ENCODE data around the gene ZIC1. TPM values are rescaled to one million over a fixed set of nuclear protein-coding genes. Genes with fewer than 3 reads are reported as not detected.

Gene ZIC1
- total RNA-seq, 1 experiment from 2014 or later: not detected

- no peaks in the 10 kb centered on the region for H3K9me2 ChIP-seq (replicated peaks; ENCODE audit: low read length)
- H2AFZ ChIP-seq (ENCODE audit: low read length): no peak overlapping the region
- H3K79me2 ChIP-seq (ENCODE audit: low read length): no peaks in the 10 kb centered on the region
- H3K27ac ChIP-seq (ENCODE audit: low read length): no peak overlapping the region
- ATAC-seq (no peak), DNase-seq (no peak)
- no peaks in the 10 kb centered on the region for H3K9me3 ChIP-seq (ENCODE audit: low read length)
- POLR2A ChIA-PET (ENCODE audit: unreplicated experiment): no interaction called here
- H3K9ac ChIP-seq (ENCODE audit: low read length): no peak overlapping the region
- BruUV-seq (replicated peaks): no TSS peak
- H3K4me3 ChIP-seq (ENCODE audit: low read length): no peak overlapping the region
- H3K36me3 ChIP-seq (ENCODE audit: low read depth, low read length): no peaks in the 10 kb centered on the region
- H3F3A ChIP-seq (ENCODE audit: low read length, unreplicated experiment): no peaks in the 10 kb centered on the region
- H3K27me3 ChIP-seq (ENCODE audit: low read length): peaks cover 78% of the 10 kb centered on the region
- TF ChIP-seq EZH2phosphoT487 (IDR thresholded peaks at IDR 0.05; ENCODE audit: borderline replicate concordance, low read length) (no peak), CTCF (conservative IDR thresholded peaks at IDR 0.05; ENCODE audit: low read depth, low read length) (no peak), EZH2 (IDR thresholded peaks at IDR 0.05; ENCODE audit: low read length, unreplicated experiment) (no peak)
- CTCF ChIA-PET: no interaction called here
- intact Hi-C loops (cut with micrococcal nuclease): no loop called here
- no peaks in the 10 kb centered on the region for H3K4me1 ChIP-seq (ENCODE audit: insufficient read depth, low read length)
- H3K4me2 ChIP-seq (ENCODE audit: low read length): no peak overlapping the region
- H4K20me1 ChIP-seq (ENCODE audit: low read length): no peaks in the 10 kb centered on the region
Measured at GRCh38 chr3:147390589-147391569, 18.3 kb upstream of the ZIC1 start.

- POLR2A ChIA-PET (ENCODE audit: unreplicated experiment): no interaction called here
- no peak for ATAC-seq
- H4K20me1 ChIP-seq (ENCODE audit: low read length): no peaks in the 10 kb centered on the region
- no peaks in the 10 kb centered on the region for H3K79me2 ChIP-seq (ENCODE audit: low read length)
- H3K4me2 ChIP-seq (ENCODE audit: low read length): no peak overlapping the region
- TF ChIP-seq EZH2phosphoT487 (IDR thresholded peaks at IDR 0.05; ENCODE audit: borderline replicate concordance, low read length) (no peak), EZH2 (IDR thresholded peaks at IDR 0.05; ENCODE audit: low read length, unreplicated experiment) (no peak), CTCF (conservative IDR thresholded peaks at IDR 0.05; ENCODE audit: low read depth, low read length) (no peak)
- H3K4me3 ChIP-seq (ENCODE audit: low read length): no peak overlapping the region
- no peak overlapping the region for H3K9ac ChIP-seq (ENCODE audit: low read length)
- H3F3A ChIP-seq (ENCODE audit: low read length, unreplicated experiment): no peaks in the 10 kb centered on the region
- no peaks in the 10 kb centered on the region for H3K4me1 ChIP-seq (ENCODE audit: insufficient read depth, low read length)
- H3K9me3 ChIP-seq (ENCODE audit: low read length): no peaks in the 10 kb centered on the region
- CTCF ChIA-PET: no interaction called here
- intact Hi-C loops (cut with micrococcal nuclease): no loop called here
- H3K27ac ChIP-seq (ENCODE audit: low read length): no peak overlapping the region
- no peak for DNase-seq
- H2AFZ ChIP-seq (ENCODE audit: low read length): no peak overlapping the region
- H3K27me3 ChIP-seq (ENCODE audit: low read length): peaks cover 68% of the 10 kb centered on the region
- H3K36me3 ChIP-seq (ENCODE audit: low read depth, low read length): no peaks in the 10 kb centered on the region
- BruUV-seq (replicated peaks): no TSS peak
- no peaks in the 10 kb centered on the region for H3K9me2 ChIP-seq (replicated peaks; ENCODE audit: low read length)
Measured at GRCh38 chr3:147391781-147392624, 17.2 kb upstream of the ZIC1 start.
